SKM-1 treated with dmso at 0.1 percent for 144 hours (cell line): ENCODE data around the gene PDIA3.
"Not testable (repeated sequence)": the region's sequence is repeated elsewhere in the genome, so short reads cannot be mapped to it uniquely, and the experiment has no call there.

Experiments
- DNase-seq: peaks from one replicate; lab custom pipeline; 2025; ENCODE audit not compliant: unreplicated experiment; lab: John Stamatoyannopoulos, UW

PDIA3 gene

DNA sequence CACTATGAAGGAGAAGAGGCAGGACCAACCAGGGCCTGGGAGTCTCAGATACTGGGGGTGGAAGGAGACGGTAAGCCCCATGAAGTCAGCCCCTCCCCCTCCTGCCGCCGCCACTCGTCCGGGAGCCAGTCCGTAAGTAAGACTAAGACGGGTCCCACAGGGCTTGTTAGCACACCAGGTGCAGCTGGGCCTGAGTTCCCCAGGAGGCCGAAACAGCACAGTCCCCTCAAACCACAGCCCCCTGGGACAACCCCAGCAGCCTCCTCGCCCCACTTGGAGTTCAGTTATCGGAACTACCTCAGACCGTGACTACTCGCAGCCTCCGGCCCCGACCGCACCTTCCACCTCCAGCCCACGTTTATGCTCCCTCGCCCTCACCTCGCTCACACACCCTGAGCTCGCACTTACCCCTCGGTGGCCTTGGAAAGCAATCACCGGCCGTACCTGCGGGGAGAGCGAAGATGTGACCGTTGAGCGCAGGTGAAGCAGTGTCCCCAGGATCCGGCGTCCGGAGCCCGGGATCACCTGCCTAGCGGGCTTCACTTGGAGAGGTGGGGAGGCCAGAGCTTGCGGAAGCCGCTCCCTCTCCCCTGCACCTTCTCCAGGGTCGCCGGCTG lies 30.0 kb downstream of the PDIA3 start:
- DNase-seq: no peak

DNA sequence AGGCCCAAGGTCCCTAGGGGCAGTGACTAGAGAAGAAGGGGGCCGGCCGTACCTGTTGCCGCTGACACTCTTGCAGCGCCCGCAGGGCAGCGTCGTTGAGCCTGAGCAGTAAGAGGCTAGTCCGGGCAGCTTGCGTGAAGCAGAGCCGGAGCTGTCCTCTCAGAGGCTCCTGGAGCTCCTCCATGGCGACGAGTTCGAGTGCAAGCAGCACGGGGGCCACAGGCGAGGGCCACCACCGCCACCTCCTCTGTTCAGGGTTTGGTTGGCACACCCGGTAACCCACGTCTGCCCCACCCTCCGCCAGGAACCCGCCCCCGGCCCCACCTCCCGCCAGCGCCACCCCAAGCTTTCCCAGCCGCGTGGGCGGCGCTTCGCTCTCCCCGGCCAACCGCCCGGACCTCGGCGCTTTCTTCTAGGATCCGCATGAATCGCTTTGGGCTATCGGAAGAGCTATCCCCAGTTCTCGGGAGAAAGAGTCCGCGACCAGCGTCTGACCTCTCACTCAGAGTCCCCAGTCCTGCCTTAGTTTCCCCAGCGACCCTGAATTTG lies 30.6 kb downstream of the PDIA3 start, which contains the start of gene ELL3:
TSS of gene ELL3 (minus strand) at position 249 of the 549 bp plus-strand sequence. CDS start at position 184, 65 bp downstream.
- DNase-seq: peak; percentile 67

DNA sequence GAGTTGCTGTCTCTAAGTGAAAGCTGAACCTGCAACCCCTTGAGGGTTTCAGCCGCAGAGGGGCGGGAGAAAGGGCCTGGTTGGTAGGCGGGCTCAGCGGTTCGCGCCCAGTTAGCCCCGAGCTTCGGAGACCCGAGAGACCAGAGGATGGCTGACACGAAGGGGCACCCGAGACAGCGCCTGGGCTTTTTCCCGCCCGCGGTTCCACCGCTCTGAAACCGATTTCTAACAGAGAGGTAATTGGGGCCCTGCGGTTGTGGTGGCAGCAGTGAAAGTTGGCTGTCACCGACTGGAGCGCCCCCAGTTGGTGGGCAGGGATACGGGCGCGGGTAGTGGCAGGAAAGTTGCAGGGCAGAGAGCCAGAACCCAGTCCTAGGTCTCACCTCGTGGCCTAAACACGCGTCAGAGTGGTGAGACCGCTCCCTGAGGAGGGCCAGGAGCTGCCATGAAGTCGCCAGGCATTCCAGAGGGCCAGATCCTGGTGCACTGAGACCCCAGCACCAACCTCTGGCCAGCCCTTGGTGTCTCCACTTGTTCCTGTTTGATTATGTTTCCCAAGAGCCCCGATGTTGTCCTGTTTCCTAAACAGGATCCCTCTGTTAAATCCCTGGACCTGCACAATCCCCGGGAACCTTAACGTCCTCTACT lies 31.2 kb downstream of the PDIA3 start:
- peak; percentile 80 for DNase-seq

DNA sequence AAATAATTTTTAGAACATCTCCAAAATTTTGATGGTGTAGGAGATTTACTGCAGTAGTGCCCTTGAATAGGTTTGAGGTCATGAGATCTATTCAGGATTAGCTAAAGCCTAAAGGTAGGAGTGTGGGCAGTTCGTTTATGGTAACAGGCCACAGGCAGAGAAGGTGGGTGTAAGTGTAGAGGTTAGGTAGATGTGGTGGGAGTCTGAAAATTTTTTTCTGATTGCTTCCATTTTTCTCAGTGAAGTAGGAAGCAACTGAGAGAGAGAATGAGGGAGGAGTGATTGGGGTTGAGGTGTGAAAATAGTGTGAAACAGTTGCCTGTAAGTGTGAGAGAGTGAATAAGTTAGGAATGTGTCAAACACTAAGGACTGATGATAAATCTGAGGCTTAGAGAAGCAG lies 32.8 kb downstream of the PDIA3 start:
- no peak for DNase-seq

DNA sequence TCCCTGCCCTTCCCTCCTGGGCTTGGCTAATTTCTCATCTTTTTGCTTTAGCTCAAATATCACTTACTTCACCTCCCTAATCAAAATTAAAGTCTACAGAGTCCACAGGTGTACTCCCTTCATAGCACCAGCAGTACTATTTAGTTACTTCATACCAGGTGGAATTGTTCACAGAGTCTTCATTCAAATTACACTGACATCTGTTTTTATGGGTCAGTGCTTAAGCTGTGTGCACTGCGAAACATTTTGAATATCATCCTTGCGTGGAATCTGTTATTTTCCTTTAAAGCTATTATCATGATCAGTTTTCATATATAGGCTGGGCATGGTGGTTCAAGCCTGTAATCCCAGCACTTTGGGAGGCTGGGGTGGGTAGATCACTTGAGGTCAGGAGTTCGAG lies 43.2 kb downstream of the PDIA3 start:
- DNase-seq: no peak

DNA sequence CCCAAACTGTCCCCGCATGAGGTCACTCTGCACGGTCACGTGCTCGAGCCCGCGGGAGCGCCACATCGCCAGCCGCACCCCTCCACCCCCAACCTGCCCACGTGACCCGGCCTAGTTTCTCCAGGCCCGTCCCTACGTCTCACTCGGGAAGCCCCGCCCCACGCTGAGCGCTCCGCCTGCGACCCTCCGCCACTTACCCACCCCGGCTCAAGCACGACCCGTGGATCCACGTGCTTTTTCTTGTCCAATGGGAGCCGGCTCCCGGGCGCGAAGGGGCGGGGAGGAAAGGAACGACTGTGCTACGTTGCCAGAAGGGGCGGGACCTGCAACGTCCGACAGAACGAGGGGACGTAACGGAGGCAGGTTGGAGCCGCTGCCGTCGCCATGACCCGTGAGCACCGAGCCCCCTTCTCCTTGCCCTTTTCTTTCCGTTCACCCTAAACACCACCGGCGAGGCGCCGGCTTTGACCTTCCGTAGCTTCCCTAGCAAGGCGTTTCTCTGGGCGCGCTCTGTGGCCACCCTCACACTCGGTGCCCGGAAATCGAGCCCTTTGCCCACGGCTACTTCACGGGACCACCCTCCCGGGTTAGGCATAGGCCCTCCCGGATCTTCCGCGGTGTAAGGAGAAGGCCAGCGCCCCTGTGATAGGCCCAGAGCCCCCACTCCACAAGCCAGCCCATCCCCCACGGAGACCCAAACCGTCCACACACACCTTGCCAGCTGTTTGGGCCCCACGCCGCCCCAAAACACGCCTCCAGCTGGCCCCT lies 45.9 kb downstream of the PDIA3 start, which contains the start of gene SERF2:
TSS of gene SERF2 (plus strand) at position 328 of the 768 bp plus-strand sequence. CDS start at position 385, 57 bp downstream.
- peak; percentile 97 for DNase-seq

DNA sequence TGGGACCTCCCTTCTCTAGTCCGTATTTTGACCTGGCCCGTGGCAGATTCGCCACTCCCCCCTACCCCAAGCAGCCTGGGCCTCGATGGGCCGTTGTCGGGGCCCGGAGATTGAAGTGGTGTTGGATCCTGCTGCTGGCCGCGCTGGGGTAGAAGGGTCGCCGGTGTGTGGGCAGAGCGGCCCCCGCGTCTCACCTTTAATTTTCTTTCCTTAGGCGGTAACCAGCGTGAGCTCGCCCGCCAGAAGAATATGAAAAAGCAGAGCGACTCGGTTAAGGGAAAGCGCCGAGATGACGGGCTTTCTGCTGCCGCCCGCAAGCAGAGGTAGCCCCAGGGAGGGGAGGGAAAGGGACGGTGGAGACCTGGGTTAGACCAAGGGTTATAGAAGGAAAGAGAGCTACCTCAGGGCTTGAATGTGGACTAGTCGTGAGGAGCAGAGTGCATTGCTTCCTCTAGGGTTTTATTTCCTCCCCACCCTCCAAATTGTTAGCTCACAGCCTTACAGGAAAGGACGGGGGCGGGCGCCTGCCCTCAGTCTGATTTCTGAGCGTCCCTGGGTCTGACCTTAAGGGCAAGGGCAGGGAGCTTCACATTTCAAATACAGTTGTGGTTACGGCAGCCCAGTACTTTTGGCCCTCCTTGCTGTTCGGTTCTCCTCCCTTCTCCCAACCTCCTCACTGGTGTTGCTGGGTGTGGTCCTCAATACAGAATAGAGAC lies 46.7 kb downstream of the PDIA3 start:
- peak; percentile 14 for DNase-seq

DNA sequence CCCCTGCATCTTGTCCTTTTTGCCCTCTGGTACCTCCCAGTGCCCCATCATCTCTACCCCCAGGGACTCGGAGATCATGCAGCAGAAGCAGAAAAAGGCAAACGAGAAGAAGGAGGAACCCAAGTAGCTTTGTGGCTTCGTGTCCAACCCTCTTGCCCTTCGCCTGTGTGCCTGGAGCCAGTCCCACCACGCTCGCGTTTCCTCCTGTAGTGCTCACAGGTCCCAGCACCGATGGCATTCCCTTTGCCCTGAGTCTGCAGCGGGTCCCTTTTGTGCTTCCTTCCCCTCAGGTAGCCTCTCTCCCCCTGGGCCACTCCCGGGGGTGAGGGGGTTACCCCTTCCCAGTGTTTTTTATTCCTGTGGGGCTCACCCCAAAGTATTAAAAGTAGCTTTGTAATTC lies 47.4 kb downstream of the PDIA3 start:
- no peak for DNase-seq

DNA sequence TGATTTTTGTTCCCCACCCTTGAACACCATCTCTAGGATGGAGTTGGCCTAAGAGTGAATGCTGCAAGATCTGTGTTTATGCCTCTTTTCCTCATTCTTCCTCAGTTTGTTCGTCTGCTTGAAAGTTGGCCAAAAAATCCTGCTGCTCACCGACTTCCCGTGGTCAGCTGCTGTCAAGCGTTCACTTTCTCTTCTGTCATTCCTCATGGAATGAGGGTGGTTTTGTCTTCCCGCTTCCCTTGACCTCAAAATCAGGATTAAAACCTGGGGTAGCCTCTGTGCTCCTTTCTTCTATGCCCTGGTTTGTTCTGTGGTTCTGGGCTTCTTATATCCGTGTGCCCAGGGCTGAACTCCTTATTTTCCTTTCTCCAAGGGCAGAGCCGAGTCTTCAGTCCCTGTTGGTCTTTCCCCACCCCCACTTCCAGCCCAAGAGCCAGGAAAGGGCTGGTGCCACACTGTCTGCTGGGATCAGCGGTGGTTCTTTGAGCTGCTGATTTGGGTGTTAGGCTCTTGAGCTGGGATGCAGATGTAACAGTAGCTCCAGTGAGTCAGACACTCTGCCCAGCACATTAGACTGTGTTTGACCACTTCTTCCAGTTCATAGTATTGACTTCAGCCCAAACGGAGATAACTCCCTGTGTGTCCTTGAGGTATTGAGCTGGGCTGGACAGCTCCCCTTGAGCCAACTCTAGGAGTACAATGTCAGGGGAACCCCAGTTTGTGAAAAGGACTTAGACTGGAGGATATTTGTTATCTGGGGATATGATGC lies 48.2 kb downstream of the PDIA3 start:
- no peak for DNase-seq

DNA sequence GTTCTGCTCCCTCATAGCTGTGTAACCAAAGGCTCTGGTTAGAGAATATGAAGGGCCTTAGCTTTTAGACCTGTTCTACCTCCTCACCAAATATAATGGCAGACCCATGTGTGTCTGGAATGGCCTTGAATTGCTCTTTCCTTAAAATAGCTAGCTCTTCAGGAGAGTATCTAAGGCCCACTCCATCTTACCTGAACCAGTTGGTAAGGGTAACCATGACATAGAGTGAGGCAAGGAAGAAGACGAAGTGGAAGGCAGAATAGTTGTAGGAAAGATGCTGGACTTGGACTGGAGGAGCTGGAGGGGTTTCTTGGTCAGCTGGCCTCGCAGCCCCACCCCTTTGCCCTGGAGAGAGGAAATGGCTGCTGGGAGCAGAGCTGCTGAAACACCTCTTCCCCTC lies 49.0 kb downstream of the PDIA3 start:
- DNase-seq: no peak

DNA sequence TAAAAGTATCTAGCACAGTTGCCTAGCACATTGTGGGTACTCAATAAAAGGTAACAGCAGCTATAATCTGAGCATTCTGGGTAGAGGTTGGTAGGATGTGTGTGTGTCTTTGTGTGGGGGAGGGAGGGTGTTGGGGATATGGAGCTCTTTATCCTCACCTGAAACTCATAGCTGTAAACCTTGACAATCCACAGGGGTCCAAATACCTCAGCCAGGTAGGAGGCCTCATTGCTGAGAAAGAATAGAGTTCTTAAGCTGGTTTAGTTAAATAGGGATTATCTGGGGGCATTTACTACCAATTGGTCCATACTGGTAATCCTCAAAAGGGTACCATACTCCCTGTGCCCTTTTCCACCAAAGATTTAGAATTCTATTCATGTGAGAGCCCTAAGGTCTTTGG lies 49.8 kb downstream of the PDIA3 start:
- no peak for DNase-seq

DNA sequence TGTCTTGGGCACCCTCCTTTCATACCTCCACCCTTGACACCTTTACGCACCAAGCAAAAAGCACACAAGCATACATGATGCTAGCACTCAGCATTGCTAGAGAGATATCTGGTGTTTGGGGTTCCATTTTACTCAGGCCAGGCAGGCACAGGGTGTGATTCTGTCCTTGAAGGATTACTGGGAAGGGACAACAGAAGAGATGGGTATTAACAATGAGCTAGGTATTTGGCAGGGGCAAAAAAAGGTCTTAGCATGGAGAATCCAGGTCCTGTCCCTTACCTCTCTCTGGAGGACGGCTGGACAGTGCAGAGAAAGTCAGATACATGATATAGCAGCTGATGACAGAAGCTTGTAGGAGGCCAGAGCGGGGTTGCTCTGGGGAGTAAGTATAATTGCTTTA lies 50.3 kb downstream of the PDIA3 start:
- DNase-seq: no peak

DNA sequence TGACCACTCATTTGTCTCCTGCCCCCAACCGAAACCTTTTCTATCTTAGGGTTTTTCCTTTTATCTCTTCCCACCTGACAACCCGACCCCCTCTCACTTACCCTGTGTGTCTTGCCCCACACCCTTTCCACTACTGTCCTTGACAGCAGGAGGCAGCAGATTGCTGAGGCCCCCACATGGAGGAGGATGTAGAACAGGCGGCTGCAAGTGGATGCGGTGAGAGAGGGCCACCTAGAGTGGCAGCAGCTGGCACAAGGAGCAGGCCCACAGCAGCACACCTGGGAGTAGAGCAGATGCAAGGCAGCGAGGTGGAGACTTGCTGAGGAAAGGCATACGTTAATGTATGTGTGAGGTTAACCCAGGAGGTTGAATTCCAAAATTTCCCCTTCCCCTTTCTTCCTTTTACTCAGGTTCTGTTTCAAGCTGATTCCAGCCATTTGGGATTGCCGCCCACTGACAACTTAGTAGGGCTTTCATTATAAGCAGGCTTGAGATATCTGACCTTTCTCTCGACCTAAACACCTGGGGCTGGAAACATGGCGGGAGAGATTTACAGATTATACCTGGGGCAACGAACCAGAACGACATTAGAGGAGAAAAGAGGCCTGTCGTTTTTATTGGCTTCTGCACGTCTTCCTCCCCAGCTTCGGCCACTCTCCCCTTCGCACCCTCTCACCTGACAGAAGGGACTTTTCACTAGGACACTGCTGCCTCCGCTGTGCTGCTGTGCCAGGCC lies 53.1 kb downstream of the PDIA3 start:
- no peak for DNase-seq

DNA sequence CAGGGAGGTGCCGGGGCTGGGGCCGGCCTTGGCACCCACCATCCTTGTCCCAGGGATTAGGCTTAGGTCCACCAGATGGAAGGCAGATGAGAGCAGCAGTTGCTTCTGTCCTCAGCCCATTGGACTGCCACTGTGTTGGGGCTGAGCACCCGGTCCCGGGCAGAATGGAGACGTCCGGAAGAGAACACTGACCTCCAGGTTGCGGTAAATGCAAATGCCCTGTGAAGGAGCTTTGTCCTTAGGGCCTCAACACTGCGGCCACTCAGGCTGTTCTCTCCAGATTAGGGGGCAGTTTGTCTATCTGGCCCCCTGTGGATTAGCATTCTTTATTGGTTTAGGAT lies 53.7 kb downstream of the PDIA3 start, which contains the start of gene SERINC4:
TSS of gene SERINC4 (minus strand) at position 276 of the 341 bp plus-strand sequence. CDS start at position 42, 234 bp downstream.
- DNase-seq: no peak

DNA sequence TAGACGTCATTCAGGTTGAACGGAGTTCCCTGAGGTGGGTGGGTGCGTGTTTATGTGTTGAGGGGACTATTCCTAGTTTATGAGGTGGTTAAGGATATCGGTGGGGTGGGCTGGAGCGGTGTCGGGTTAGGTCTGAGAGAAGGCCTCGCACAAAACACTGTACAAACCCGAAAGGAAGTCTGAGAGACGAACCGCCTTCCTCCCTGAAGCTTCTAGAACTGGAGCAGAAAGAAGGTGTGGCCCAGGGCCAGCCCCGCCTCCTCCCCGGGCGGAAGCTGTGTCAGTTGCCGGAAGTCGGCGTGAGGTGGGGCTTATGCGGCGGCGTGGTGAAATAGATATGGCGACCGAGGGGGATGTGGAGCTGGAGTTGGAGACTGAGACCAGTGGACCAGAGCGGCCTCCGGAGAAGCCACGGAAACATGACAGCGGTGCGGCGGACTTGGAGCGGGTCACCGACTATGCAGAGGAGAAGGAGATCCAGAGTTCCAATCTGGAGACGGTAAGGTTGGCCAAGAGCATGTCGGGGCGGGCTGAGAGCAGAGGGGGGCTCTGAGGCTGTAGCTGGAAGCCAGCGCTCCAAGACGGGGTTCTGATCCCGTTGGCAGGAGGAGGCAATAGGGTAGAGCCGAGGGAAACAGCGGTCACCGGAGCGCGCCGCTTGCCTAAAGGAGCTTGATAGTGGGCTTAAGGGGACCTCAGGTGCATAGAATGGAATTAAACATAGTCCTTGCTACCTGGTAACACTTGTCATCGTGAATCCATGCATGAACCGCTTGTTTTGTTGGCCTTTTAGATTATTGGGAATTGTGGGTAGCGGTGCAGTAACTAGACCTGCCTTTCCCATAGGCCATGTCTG lies 54.3 kb downstream of the PDIA3 start, which contains the start of gene HYPK:
TSS of gene HYPK (plus strand) at position 314 of the 856 bp plus-strand sequence. CDS start at position 338, 24 bp downstream.
- DNase-seq: peak; percentile 80

DNA sequence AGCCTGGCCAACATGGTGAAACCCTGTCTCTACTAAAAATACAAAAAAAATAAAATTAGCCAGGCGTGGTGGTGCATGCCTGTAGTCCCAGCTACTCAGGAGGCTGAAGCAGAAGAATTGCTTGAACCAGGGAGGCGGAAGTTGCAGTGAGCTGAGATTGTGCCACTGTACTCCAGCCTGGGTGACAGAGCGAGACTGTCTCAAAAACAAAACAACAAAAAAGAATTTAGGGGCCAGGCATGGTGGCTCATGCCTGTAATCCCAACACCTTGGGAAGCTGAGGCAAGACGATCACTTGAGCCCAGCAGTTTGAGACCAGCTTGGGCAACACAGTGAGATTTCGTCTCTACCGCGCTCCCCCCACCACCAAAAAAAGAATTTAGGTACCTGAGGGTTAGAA lies 56.4 kb downstream of the PDIA3 start:
- not testable (repeated sequence) for DNase-seq

DNA sequence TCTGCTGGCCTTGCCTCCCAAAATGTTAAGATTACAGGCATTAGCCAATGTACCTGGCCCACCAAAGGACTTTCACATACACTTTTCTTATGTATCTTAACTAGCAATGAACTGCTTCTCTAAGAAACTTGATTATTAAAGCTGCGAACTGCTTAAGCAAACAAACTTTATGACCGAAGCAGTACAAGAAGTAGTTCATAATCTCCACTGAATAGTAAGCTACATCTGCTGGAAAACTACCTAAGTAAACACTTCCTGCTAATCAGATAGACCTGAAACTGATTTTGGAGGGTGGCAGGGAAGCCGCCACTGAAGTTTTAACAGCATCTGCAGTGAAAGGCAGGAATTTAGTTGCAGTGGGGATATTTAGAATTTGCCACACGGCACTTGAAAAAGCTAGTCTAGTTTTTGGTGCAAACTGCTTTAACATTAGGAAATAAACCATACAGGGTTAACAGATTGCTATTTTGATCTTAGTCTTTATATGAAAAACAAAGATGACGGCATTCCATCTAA lies 62.3 kb downstream of the PDIA3 start:
- no peak for DNase-seq

DNA sequence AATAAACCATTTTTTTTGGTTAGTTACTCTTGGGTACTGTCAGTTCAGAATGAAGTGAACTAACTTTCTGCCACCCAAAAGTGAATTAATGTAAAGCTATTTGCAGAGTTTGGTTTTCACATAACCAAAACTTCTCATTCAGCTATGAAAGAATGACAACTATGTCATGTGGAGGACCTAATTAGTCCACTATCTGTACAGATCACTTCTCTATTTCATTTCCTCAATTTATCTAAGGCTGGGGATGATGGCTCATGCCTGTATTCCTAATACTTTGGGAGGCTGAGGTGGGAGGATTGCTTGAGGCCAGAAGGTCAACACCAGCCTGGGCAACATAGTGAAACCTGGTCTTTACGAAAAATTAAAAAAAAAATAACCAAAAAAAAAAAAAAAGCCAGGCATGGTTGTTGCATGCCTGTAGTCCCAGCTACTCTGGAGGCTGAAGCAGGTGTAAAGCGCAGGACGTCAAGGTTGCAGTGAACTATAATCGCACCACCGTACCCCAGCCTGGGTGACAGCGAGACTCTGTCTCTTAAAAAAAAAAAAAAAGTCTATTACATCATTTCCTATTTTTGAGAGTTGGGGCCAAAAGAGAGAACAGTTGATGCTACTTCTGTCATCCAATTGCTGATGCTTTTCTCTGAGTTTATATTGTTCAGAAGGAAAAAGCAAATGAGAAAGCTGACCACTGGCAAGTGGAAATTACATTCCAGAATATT lies 62.9 kb downstream of the PDIA3 start:
- peak; percentile 18 for DNase-seq
